Tibial artery (tissue), 4 donors: ENCODE results near the gene PFN1.
"Not testable (repeated sequence)": the region's sequence is repeated elsewhere in the genome, so short reads cannot be mapped to it uniquely, and the experiment has no call there.

Experiments used
- DNase-seq, 2 donors: peaks; one replicate each; pipeline ENCODE4 v3.0.0-alpha.2; 2019
- H3K27ac ChIP-seq, 2 donors: fragments of 200-600 bp; sonication (generic) in 1 of 2; 1 replicate in 1 of 2; 2 replicates in 1 of 2; pipeline ENCODE4 v1.5.1; 2018 to 2019; ENCODE audit warnings: mild to moderate bottlenecking in 1 of 2
- H3K27me3 ChIP-seq, 2 donors: fragments of 200-600 bp; sonication (generic) in 1 of 2; one replicate each; pipeline versions ENCODE4 v1.5.1 to v1.6.0; 2016 to 2019
- H3K36me3 ChIP-seq, 3 donors: fragments of 200-600 bp; sonication (generic) in 2 of 3; one replicate each; pipeline ENCODE4 v1.5.1; 2016 to 2019; ENCODE audit warnings: mild to moderate bottlenecking in 2 of 3
- H3K4me1 ChIP-seq, 4 donors: fragments of 200-600 bp; sonication (generic) in 2 of 4; 1 replicate in 3 of 4; 2 replicates in 1 of 4; pipeline ENCODE4 v1.5.1; 2016 to 2019
- H3K4me3 ChIP-seq, 2 donors: fragments of 200-600 bp; sonication (generic) in 1 of 2; 1 replicate in 1 of 2; 2 replicates in 1 of 2; pipeline ENCODE4 v1.5.1; 2018 to 2019; ENCODE audit warnings: mild to moderate bottlenecking in 2 of 2
- H3K9me3 ChIP-seq, 3 donors: fragments of 200-600 bp; sonication (generic) in 1 of 3; one replicate each; pipeline ENCODE4 v1.5.1; 2016 to 2019
- intact Hi-C: fragments of 100-400 bp; cut with DNase I; formaldehyde crosslinking; loops from one replicate; pipeline ENCODE4 v1.15.0; 2023; ENCODE audit warnings: low total_unique reads
- TF ChIP-seq, protein P1 (sequence below), 2 experiments: fragments of 200-600 bp in 1 of 2; fragments of 450-650 bp in 1 of 2; IDR thresholded peaks; one replicate each; pipeline ENCODE4 v1.5.1; 2017 to 2019; ENCODE audit warnings: antibody characterized with exemption in 2 of 2, mild to moderate bottlenecking in 1 of 2, moderate library complexity in 1 of 2

The PFN1 gene

DNA sequence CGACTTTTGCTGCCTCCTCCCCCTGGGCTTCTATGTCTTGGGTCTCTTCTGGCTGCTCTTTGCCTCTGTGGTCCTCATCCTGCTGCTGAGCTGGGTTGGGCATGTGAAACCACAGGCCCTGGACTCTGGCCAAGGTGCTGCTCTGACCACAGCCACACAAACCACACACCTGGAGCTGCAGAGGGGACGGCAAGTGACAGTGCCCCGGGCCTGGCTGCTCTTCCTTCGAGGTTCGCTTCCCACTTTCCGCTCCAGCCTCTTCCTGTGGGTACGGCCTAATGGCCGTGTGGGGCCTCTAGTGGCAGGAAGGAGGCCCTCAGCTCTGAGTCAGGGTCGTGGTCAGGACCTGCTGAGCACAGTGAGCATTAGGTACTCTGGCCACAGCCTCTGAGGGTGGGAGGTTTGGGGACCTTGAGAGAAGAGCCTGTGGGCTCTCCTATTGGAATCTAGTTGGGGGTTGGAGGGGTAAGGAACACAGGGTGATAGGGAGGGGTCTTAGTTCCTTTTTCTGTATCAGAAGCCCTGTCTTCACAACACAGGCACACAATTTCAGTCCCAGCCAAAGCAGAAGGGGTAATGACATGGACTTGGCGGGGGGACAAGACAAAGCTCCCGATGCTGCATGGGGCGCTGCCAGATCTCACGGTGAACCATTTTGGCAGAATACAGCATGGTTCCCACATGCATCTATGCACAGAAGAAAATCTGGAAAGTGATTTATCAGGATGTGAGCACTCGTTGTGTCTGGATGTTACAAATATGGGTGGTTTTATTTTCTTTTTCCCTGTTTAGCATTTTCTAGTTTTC, 14.0 kb downstream of the PFN1 start:
- DNase-seq = no peak
- Histone ChIP-seq H3K27ac (no peak overlapping the region), H3K4me3 (no peak overlapping the region), H3K36me3 (peaks cover 14 to 35% (median 14%) of the 10 kb centered on the region in 3 donors), H3K27me3 (no peaks in the 10 kb centered on the region), H3K4me1 (peaks cover 4 to 29% (median 14%) of the 10 kb centered on the region in 4 donors), H3K9me3 (no peaks in the 10 kb centered on the region)
- intact Hi-C loops = no loop called here
- TF ChIP-seq, protein P1, sequence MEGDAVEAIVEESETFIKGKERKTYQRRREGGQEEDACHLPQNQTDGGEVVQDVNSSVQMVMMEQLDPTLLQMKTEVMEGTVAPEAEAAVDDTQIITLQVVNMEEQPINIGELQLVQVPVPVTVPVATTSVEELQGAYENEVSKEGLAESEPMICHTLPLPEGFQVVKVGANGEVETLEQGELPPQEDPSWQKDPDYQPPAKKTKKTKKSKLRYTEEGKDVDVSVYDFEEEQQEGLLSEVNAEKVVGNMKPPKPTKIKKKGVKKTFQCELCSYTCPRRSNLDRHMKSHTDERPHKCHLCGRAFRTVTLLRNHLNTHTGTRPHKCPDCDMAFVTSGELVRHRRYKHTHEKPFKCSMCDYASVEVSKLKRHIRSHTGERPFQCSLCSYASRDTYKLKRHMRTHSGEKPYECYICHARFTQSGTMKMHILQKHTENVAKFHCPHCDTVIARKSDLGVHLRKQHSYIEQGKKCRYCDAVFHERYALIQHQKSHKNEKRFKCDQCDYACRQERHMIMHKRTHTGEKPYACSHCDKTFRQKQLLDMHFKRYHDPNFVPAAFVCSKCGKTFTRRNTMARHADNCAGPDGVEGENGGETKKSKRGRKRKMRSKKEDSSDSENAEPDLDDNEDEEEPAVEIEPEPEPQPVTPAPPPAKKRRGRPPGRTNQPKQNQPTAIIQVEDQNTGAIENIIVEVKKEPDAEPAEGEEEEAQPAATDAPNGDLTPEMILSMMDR (IDR thresholded peaks at IDR 0.05) = no peak

DNA sequence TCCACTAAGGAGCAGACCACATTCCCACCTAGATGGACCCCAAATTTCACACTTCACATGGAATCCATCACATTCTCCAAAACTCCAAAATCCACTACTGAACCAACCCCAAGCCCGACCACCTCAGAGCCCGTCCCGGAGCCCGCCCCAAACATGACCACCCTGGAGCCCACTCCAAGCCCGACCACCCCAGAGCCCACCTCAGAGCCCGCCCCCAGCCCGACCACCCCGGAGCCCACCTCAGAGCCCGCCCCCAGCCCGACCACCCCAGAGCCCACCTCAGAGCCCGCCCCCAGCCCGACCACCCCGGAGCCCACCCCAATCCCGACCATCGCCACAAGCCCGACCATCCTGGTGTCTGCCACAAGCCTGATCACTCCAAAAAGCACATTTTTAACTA, 14.7 kb downstream of the PFN1 start:
- no peak overlapping the region for H3K27ac ChIP-seq
- H3K4me1 ChIP-seq = peaks cover 0 to 22% (median 7%) of the 10 kb centered on the region in 4 donors
- H3K36me3 ChIP-seq = peaks cover 14 to 35% (median 14%) of the 10 kb centered on the region in 3 donors
- H3K9me3 ChIP-seq = no peaks in the 10 kb centered on the region
- TF ChIP-seq, protein P1 (IDR thresholded peaks at IDR 0.05) = no peak
- intact Hi-C loops = no loop called here
- DNase-seq = no peak
- no peaks in the 10 kb centered on the region for H3K27me3 ChIP-seq
- H3K4me3 ChIP-seq = no peak overlapping the region

DNA sequence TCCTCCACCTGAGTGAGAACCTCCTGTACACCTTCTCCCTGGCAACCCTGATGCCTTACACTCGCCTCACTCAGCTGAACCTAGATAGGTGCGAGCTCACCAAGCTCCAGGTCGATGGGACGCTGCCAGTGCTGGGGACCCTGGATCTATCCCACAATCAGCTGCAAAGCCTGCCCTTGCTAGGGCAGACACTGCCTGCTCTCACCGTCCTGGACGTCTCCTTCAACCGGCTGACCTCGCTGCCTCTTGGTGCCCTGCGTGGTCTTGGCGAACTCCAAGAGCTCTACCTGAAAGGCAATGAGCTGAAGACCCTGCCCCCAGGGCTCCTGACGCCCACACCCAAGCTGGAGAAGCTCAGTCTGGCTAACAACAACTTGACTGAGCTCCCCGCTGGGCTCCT, 15.6 kb downstream of the PFN1 start:
- no peaks in the 10 kb centered on the region for H3K9me3 ChIP-seq
- H3K4me3 ChIP-seq = no peak overlapping the region
- intact Hi-C loops = no loop called here
- peaks cover 8 to 28% (median 11%) of the 10 kb centered on the region in 3 donors for H3K36me3 ChIP-seq
- DNase-seq = no peak
- H3K27me3 ChIP-seq = no peaks in the 10 kb centered on the region
- H3K27ac ChIP-seq = no peak overlapping the region
- H3K4me1 ChIP-seq = peaks cover 0 to 13% (median 0%) of the 10 kb centered on the region in 4 donors
- TF ChIP-seq, protein P1 (IDR thresholded peaks at IDR 0.05) = no peak

DNA sequence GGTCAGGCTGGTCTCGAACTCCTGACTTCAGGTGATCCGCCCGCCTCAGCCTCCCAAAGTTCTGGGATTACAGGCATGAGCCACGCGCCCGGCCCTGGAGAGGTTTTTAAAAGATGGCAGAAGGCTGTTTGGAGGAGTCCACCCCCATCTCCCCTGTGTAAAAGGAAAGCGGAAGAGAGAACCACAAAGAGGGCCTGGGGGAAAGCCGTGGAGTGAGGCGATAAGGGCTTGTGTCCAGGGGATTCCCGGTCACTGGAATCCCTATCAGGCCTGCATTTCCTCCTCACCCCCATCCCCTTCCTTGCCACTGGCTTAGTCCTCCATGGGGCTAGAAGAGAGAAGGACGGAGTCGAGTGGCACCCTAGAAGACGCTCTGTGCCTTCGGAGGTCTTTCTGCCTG, 16.4 kb downstream of the PFN1 start, which contains the start of gene GP1BA:
TSS of gene GP1BA (plus strand) at position 315 of the 400 bp plus-strand sequence. CDS start 328 bp downstream, outside the sequence.
- intact Hi-C loops = no loop called here
- H3K36me3 ChIP-seq = peaks cover under 1 to 20% (median 3%) of the 10 kb centered on the region in 3 donors
- H3K27me3 ChIP-seq = no peaks in the 10 kb centered on the region
- H3K4me1 ChIP-seq = peaks cover 0 to 9% (median 0%) of the 10 kb centered on the region in 4 donors
- H3K27ac ChIP-seq = no peak within 1 kb of the TSS
- DNase-seq = no peak
- H3K4me3 ChIP-seq = no peak within 1 kb of the TSS
- no peaks in the 10 kb centered on the region for H3K9me3 ChIP-seq
- TF ChIP-seq, protein P1 (IDR thresholded peaks at IDR 0.05) = no peak

DNA sequence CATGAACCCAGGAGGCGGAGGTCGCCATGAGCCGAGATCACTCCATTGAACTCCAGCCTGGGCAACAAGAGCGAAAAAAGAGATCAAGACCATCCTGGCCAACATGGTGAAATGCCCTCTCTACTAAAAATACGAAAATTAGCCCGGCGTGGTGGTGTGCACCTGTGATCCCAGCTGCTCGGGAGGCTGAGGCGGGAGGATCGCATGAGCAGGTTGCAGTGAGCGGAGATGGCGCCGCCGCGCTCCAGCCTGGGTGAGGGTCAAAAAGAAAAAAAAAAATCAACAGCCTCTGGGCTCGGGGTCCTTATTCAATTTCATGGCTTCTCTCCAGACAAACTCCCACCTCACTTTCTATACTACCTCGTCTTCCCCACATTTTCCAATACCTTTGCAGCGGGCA, 19.4 kb downstream of the PFN1 start:
- Histone ChIP-seq H3K4me3 (no peak overlapping the region), H3K27me3 (no peaks in the 10 kb centered on the region), H3K36me3 (peaks cover 0 to 4% (median 0%) of the 10 kb centered on the region in 3 donors), H3K27ac (no peak overlapping the region), H3K4me1 (peaks cover 0 to 1% (median 0%) of the 10 kb centered on the region in 4 donors), H3K9me3 (no peaks in the 10 kb centered on the region)
- TF ChIP-seq, protein P1 (IDR thresholded peaks at IDR 0.05) = no peak
- DNase-seq = no peak
- intact Hi-C loops = no loop called here

DNA sequence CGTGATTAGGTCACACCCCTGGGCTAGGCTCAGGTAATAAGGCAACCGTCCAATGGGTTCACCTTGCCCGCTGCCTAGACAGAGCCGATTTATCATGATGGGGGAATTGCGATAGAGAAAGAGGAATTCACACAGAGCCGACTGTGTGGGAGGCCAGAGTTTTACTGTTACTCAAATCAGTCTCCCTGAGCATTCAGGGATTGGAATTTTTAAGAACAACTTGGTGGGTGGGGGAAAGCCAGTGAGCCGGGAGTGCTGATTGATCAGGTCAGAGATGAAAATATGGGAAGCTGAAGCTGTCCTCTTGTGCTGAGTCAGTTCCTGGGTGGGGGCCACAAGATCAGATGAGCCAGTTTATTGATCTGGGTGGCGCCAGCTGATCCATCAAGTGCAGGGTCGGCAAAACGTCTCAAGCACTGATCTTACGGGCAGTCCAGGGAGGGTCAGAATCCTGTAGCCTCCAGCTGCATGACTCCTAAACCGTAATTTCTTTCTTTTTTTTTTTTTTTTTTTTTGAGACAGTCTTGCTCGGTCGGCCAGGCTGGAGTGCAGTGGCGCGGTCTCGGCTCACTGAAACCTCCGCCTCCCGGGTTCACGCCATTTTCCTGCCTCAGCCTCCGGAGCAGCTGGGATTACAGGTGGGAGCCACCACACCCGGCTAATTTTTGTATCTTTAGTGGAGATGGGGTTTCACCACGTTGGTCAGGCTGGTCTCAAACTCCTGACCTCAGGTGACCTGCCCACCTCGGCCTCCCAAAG, 21.6 kb downstream of the PFN1 start:
- H3K4me1 ChIP-seq, H3K27me3 ChIP-seq, H3K27ac ChIP-seq, H3K9me3 ChIP-seq, H3K4me3 ChIP-seq, DNase-seq, H3K36me3 ChIP-seq, intact Hi-C loops: not testable (repeated sequence)
